Measurements from ENCODE around the gene TFAP2A. TPM values are rescaled to one million over a fixed set of nuclear protein-coding genes. Genes with fewer than 3 reads are reported as not detected.

Gene TFAP2A
- total RNA-seq = under 1 TPM in 1 of 2 donors, not detected in 1; 0.12 TPM

GRCh38 chr6:10414756-10415616 lies at the start of gene TFAP2A:
TFAP2A (minus strand) TSS chr6:10415074; CDS start chr6:10414991, 83 bp downstream.
- DNase-seq (ENCODE audit: low spot score) = no peak
- TF ChIP-seq, protein P1, sequence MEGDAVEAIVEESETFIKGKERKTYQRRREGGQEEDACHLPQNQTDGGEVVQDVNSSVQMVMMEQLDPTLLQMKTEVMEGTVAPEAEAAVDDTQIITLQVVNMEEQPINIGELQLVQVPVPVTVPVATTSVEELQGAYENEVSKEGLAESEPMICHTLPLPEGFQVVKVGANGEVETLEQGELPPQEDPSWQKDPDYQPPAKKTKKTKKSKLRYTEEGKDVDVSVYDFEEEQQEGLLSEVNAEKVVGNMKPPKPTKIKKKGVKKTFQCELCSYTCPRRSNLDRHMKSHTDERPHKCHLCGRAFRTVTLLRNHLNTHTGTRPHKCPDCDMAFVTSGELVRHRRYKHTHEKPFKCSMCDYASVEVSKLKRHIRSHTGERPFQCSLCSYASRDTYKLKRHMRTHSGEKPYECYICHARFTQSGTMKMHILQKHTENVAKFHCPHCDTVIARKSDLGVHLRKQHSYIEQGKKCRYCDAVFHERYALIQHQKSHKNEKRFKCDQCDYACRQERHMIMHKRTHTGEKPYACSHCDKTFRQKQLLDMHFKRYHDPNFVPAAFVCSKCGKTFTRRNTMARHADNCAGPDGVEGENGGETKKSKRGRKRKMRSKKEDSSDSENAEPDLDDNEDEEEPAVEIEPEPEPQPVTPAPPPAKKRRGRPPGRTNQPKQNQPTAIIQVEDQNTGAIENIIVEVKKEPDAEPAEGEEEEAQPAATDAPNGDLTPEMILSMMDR (IDR thresholded peaks at IDR 0.05) = no peak
- peak within 1 kb of the TSS in 1 of 2 donors; percentile 16 for H3K4me3 ChIP-seq
- H3K9me3 ChIP-seq = no peaks in the 10 kb centered on the region
- no peak within 1 kb of the TSS for H3K27ac ChIP-seq
- peaks cover 0 to 58% of the 10 kb centered on the region in 2 donors for H3K4me1 ChIP-seq
- peaks cover 60 to 70% of the 10 kb centered on the region in 2 donors for H3K27me3 ChIP-seq
- no peaks in the 10 kb centered on the region for H3K36me3 ChIP-seq

- TF ChIP-seq, protein P1 (IDR thresholded peaks at IDR 0.05) = no peak
- Histone ChIP-seq H3K27me3 (no peaks in the 10 kb centered on the region), H3K36me3 (no peaks in the 10 kb centered on the region), H3K4me1 (no peaks in the 10 kb centered on the region), H3K9me3 (no peaks in the 10 kb centered on the region), H3K27ac (no peak overlapping the region), H3K4me3 (no peak overlapping the region)
- no peak for DNase-seq (ENCODE audit: low spot score)
Measured at GRCh38 chr6:10463491-10464481, 48.9 kb upstream of the TFAP2A start.

GRCh38 chr6:10463040-10463439 lies 48.2 kb upstream of the TFAP2A start:
- TF ChIP-seq, protein P1 (IDR thresholded peaks at IDR 0.05) = no peak
- Histone ChIP-seq H3K36me3 (no peaks in the 10 kb centered on the region), H3K9me3 (no peaks in the 10 kb centered on the region), H3K27ac (no peak overlapping the region), H3K4me3 (no peak overlapping the region), H3K27me3 (no peaks in the 10 kb centered on the region), H3K4me1 (no peaks in the 10 kb centered on the region)
- DNase-seq (ENCODE audit: low spot score) = no peak

DNA sequence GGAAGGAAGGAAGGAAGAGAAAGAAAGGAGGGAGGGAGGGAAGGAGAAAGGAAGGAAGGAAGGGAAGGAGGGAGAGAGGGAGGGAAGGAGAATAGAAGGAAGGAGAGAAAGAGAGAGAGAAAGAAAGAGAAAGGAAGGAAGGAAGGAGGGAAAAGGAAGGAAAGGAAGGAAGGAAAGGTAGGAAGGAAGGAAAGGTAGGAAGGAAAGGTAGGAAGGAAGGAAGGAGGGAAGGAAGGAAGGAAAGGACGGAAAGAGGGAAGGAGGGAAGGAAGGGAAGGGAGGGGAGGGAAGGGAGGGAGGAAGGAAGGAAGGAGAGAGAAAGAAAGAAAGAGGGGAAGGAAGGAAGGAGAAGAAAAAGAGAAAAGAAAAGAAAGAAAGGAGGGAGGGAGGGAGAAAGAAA lies 47.0 kb upstream of the TFAP2A start:
- no peaks in the 10 kb centered on the region for H3K36me3 ChIP-seq
- no peaks in the 10 kb centered on the region for H3K27me3 ChIP-seq
- H3K4me1 ChIP-seq = no peaks in the 10 kb centered on the region
- H3K27ac ChIP-seq = no peak overlapping the region
- H3K9me3 ChIP-seq = no peaks in the 10 kb centered on the region
- H3K4me3 ChIP-seq = no peak overlapping the region
- no peak for DNase-seq (ENCODE audit: low spot score)
- TF ChIP-seq, protein P1 (IDR thresholded peaks at IDR 0.05) = no peak

- no peaks in the 10 kb centered on the region for H3K4me1 ChIP-seq
- TF ChIP-seq, protein P1 (IDR thresholded peaks at IDR 0.05) = no peak
- H3K36me3 ChIP-seq = no peaks in the 10 kb centered on the region
- no peak overlapping the region for H3K27ac ChIP-seq
- H3K4me3 ChIP-seq = no peak overlapping the region
- DNase-seq (ENCODE audit: low spot score) = no peak
- no peaks in the 10 kb centered on the region for H3K27me3 ChIP-seq
- H3K9me3 ChIP-seq = no peaks in the 10 kb centered on the region
Measured at GRCh38 chr6:10460096-10460495, 45.2 kb upstream of the TFAP2A start.
